ENCODE data around the gene ENOX1.

GRCh38 chr13:43614063-43614462 is 172.7 kb downstream of the ENOX1 start:
- TF ChIP-seq CTCF (optimal IDR thresholded peaks at IDR 0.05 in 1 of 3, IDR thresholded peaks at IDR 0.05 in 1 of 3, conservative IDR thresholded peaks at IDR 0.05 in 1 of 3; ENCODE audit: extremely low read depth in 1 of 3, insufficient read depth in 2 of 3, low read length in 3 of 3) (no peak), EZH2 (IDR thresholded peaks at IDR 0.05; ENCODE audit: low read length) (no peak)

All from keratinocyte (primary cell).